Right ventricle myocardium superior (tissue), 1 donor: ENCODE data around the gene ZNF503. TPM values are rescaled to one million over a fixed set of nuclear protein-coding genes. Genes with fewer than 3 reads are reported as not detected.

Experiments
- ATAC-seq: fragments of 200-7000 bp; cut with Tn5 transposase; one replicate; pipeline ENCODE4 v1.9.1; 2020; ENCODE audit warnings: mild to moderate bottlenecking; ENCODE audit not compliant: poor library complexity
- DNase-seq: peaks from one replicate; pipeline ENCODE4 v3.0.0-alpha.2; 2020
- intact Hi-C: fragments of 100-400 bp; cut with DNase I; formaldehyde crosslinking; loops from one replicate; pipeline ENCODE4 v1.11.2; 2022
- long read RNA-seq: library from polyadenylated mRNA; unstranded; transcript quantifications from one replicate; pipeline ENCODE4 v2.0.0, GENCODE V29; 2021
- total RNA-seq: library from RNA; stranded (reverse); fragmentation: NEBNext Ultra II Directional; extraction: Animal tissue kit (Norgen Biotek cat#: 25700); gene quantifications from one replicate; pipeline ENCODE4 v1.2.1, GENCODE V29; 2021
- donor health status: DM: no; HTN: yes; CAD: no; lungs with severe emphysema.

Gene ZNF503, protein sequence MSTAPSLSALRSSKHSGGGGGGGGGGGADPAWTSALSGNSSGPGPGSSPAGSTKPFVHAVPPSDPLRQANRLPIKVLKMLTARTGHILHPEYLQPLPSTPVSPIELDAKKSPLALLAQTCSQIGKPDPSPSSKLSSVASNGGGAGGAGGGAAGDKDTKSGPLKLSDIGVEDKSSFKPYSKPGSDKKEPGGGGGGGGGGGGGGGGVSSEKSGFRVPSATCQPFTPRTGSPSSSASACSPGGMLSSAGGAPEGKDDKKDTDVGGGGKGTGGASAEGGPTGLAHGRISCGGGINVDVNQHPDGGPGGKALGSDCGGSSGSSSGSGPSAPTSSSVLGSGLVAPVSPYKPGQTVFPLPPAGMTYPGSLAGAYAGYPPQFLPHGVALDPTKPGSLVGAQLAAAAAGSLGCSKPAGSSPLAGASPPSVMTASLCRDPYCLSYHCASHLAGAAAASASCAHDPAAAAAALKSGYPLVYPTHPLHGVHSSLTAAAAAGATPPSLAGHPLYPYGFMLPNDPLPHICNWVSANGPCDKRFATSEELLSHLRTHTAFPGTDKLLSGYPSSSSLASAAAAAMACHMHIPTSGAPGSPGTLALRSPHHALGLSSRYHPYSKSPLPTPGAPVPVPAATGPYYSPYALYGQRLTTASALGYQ
- 6.8 TPM for total RNA-seq
- long read RNA-seq, transcript ZNF503-201 (2 exons, 3,347 nt), result major isoform, 9 of 13 reads
- long read RNA-seq, partial matches to known transcripts, result 0 of 13 reads
- long read RNA-seq, other reads (novel, unspliced or antisense), result 4 of 13 reads

DNA sequence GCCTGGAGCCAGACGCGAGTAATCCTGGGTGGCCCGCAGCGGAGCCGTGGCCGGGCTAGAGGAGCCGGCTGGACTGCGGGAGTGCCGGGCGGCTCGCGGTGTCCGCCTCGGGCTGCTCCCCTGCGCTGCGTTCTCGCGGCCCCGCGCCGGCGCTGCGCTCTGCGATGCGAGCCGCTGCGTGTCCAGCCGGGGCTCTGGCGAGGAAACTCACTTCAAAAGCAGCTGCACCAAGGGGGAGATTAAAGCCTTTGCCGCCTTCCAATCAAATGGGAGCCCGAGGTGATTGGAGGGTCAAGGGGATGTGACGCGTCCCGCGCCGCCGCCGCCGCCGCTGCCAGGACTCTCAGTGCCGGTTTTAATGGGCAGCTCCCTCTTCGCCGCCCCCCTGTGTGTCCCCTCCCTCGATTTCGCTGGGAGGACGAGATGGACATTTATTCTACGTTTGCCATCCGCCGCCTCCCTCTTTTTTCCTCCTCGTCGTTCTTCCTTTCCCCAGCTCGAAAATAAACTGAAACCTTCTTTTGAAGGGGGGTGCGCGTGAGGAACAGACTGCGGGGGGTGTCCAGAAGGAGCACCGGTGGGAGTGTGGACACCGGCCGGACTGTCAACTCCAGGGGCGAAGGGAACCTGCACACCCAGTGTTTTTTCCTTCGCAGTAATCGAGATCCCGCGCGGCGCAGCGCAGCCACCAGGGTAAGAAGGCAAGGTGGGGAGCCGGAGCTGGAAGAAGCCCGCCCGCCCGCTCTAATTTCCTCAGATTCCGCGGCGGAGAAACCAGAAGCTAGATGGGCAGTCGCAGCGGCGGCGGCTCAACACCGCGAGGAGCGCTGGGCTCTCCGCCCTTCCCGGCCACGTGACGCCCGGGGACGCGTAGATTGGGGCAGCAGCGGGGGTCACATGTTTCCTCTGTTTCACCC lies at the start of gene ZNF503:
Gene ZNF503 (minus strand): TSS at position 196 of the 917 bp plus-strand sequence. CDS start 345 bp downstream, outside the sequence.
- ATAC-seq, result peak; percentile 80
- peak; percentile 98 for DNase-seq
- intact Hi-C loops, result loop anchor here (10.0 kb wide), 2 partner anchors 373 to 903 kb away; no protein-coding TSS in a partner anchor

DNA sequence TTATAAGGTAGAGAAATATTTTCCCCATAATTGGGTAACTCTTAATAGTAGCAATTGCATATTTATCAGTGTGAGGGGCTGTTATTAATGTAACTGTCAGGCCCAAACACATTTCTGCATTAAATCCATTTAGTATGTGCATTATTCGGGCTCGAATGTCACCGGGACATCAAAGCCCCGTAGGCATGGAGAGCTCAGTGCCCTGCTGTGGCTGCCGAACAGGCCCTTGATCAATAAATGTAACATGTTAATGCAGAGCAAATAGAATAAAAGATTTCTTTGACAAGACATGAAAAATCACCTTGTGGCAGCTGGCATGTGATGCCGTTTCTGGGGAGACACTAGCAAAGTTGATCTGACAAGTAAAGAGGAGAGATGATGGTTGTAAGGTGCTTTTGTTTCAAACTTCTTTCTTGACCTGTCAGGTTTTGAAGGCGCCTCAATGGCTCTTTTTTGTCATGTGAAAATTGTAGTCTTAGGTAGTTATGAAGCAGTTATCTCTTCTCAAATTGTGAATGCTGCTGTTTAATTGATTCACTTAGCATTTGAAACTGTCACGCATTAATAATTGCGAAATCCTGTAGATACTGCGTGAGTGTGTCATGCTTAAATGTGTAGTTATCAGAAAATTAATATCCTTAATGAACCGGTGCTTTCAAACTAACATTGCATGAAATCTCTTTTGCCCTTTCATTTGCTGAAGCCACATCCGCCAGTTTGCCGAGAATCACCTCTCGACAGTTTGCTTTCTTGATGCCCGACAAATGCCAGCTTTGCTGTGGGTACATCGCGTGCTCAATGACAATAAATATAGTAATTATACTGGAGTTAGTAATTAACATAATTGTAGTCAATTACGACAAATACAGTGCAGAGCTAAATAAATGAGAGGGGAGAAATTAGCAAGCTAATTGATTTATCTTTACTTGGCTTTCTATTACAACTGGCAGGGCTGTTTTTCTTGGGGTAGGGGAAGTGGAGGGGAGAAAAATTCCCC lies 49.4 kb upstream of the ZNF503 start:
- ATAC-seq, result no peak
- intact Hi-C loops, result no loop called here
- no peak for DNase-seq

- intact Hi-C loops, result no loop called here
- ATAC-seq, result no peak
- DNase-seq, result no peak
Observed at GRCh38 chr10:75450075-75450445, 48.5 kb upstream of the ZNF503 start.

GRCh38 chr10:75449382-75450074 lies 48.0 kb upstream of the ZNF503 start:
- peak; percentile 60 for ATAC-seq
- intact Hi-C loops, result no loop called here

DNA sequence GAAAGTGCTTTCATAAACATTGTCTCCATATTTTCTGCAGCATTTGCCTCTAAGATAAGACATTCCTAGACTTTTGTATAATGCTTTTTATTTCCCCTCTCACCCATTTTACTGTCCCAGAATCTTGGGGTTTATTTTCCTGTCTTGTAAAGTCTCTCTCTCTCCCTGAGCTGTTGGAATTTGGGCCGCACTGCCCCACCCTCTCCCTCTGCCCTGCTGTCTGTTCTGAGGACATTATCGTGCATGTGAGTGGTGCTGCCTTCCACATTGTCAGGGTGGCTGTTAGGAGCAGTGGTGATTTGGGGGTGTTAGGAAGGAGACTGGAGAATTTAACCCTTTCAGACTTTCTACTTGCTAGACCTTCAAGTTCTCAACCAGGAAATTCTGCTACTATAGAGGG lies 46.6 kb upstream of the ZNF503 start:
- ATAC-seq, result peak; percentile 45
- intact Hi-C loops, result no loop called here
- DNase-seq, result no peak

More at GRCh38 chr10:75449382-75450074, 48.0 kb upstream of the ZNF503 start:
- DNase-seq, result no peak

DNA sequence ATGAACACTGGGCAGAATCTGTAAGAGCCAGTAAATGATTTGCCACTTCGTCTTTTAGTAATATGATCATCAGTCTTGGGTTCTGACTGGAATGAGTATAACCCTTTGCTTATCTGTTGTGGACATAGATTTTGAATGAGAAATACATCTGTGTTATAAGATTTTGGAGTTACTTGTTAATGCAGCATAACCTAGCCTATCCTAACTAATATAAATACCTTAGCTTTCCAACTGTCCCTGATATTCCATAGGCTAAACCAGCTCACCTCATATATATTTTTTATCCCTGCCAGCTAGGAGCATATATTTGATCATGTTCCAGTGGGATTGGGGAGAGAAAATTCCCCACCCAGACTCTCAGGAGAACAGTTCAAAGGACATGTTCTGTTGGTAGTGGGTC lies 44.9 kb upstream of the ZNF503 start:
- intact Hi-C loops, result no loop called here
- DNase-seq, result no peak
- ATAC-seq, result no peak

GRCh38 chr10:75444781-75445386 lies 43.3 kb upstream of the ZNF503 start:
- ATAC-seq (no peak), DNase-seq (no peak)
- intact Hi-C loops, result no loop called here

- intact Hi-C loops, result no loop called here
- DNase-seq (no peak), ATAC-seq (no peak)
Observed at GRCh38 chr10:75443362-75443761, 41.8 kb upstream of the ZNF503 start.

- ATAC-seq, result no peak
Observed at GRCh38 chr10:75441682-75442081, 40.1 kb upstream of the ZNF503 start.

DNA sequence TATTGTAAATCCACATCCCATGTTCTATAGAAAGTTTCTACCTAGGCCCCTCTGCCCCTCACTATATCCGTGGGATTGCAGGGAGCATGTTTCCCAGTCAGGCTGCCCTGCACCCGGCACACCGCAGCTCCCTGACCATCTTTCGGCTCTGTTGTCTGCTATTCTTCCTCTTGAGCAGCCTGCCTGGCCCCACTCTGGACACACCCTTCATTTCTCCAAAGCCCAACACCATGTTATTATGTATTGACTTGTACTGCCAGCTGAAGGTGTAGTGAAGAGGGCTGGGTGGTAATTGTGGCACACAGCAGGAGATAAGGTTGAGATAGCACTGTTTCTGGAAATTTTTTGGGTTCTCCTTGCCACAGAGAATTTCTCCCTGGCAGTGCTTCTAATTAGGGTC lies 39.6 kb upstream of the ZNF503 start:
- DNase-seq, result no peak
- no peak for ATAC-seq
- intact Hi-C loops, result no loop called here

More at GRCh38 chr10:75441682-75442081, 40.1 kb upstream of the ZNF503 start:
- intact Hi-C loops, result no loop called here
- DNase-seq, result no peak

GRCh38 chr10:75440271-75440793 lies 38.8 kb upstream of the ZNF503 start:
- intact Hi-C loops, result no loop called here
- DNase-seq (no peak), ATAC-seq (no peak)

GRCh38 chr10:75439811-75440210 lies 38.2 kb upstream of the ZNF503 start:
- intact Hi-C loops, result no loop called here
- ATAC-seq (no peak), DNase-seq (no peak)

DNA sequence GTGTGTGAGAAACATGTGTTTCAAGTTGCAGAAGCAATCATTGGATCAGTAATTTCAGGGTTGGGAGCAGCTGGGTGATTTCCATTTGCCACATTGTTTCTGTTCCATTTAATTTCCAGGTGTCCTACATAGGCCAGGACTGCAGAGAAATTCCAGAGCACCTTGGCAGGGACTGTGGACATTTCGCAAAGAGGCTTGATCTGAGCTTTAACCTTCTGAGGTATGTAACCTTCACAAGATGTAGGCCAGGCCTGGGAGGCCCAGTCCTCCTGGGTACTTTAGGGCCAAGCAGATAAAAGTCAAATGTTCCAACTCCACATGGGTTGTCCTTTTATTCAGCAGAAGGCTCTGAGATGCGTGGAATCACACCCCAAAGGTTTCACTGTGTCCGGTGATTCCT lies 36.7 kb upstream of the ZNF503 start:
- peak; percentile 71 for ATAC-seq
- intact Hi-C loops, result no loop called here
- DNase-seq, result no peak

DNA sequence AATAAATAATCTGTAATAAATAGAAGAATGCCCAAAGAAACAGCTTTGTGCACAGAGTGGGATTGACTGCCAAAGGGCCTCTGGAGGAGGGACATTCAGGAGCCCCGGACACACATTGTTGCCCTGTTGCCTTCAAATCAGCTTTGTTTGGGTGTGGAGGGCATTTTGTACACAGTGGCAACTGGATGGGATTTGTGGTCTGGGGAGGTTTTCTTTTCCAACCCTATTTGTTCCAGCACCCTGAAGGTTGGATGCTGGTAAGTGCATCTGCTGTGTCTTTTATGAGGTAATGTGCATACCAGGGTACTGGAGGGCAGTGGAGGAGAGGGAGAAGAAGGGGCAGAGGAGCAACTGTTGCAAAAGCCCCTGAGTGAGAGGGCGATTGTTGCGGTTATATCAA lies 36.1 kb upstream of the ZNF503 start:
- ATAC-seq (no peak), DNase-seq (no peak)
- intact Hi-C loops, result no loop called here

- no peak for ATAC-seq
- intact Hi-C loops, result no loop called here
Observed at GRCh38 chr10:75436896-75437295, 35.3 kb upstream of the ZNF503 start.

DNA sequence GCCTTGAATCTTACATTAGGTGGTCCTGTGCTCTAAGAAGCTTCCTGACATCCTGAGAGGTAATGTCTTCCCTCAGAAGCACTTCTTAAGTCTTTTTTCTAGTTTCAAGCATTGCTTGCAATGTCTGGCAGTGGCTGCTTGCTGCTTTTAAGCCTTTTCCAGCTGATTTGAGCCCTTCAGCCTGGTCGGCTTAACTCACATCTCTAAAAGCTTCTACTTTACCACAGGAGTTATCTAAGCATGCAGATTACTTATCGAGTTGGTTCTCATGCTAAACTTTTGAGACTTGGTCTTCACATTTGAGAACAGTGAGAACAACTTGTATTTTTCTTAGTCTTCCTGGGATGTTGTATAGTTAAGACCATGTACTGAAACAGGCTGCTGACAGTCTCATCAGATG lies 33.7 kb upstream of the ZNF503 start:
- ATAC-seq (no peak), DNase-seq (no peak)
- intact Hi-C loops, result no loop called here

More at GRCh38 chr10:75436896-75437295, 35.3 kb upstream of the ZNF503 start:
- no peak for DNase-seq

DNA sequence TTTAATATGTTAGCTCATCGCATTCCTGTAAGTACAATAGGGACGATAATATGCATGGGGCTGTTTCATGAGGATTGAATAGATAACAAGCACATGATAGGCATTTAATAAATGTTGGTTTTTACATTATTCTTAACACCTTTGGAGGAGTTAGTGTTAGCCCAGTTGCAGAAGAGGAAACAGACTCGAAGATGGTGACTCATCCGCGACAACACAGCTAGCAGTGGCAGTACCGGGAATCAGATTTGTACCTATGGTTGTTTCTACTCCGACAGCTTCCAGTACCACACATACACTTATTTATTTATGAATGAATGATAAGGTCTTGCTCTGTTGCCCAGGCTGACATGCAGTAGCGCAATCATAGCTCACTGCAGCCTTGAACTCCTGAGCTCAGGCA lies 32.7 kb upstream of the ZNF503 start:
- intact Hi-C loops, result no loop called here
- ATAC-seq (no peak), DNase-seq (no peak)
